GM21367 (cell line): ENCODE data around the gene PCDHGA11.
"Not testable (repeated sequence)": the region's sequence is repeated elsewhere in the genome, so short reads cannot be mapped to it uniquely, and the experiment has no call there.

ENCODE experiments used
- ATAC-seq: cut with Tn5 transposase; IDR thresholded peaks from one replicate; pipeline ENCODE4 v1.9.1; 2021; ENCODE audit not compliant: unreplicated experiment

Gene PCDHGA11

DNA sequence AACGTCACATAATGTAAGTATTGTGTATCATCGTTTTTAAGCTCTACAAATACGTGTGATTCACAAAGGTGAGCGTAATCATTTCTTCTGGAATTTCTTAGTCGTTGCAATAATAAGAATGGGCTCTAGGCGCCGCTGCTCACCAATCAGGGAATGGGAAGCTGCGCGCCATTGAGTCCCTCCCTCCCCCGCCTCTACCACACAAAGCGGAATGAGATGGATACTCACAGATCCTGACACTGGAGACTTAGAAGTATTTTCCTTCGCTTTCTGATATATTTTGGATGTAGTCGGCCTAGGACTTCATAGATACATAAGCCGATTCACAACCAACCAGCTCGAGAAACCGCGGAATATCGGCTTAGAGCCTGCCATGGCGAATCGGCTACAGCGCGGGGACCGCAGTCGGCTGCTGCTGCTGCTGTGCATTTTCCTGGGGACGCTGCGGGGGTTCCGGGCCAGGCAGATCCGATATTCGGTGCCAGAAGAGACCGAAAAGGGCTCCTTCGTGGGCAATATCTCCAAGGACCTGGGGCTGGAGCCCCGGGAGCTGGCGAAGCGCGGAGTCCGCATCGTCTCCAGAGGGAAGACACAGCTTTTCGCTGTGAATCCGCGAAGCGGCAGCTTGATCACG lies at the start of gene PCDHGA11:
Gene PCDHGA11 (plus strand): TSS at position 197 of the 634 bp plus-strand sequence. CDS start 177 bp downstream, at position 374.
- ATAC-seq = peak; percentile 52

DNA sequence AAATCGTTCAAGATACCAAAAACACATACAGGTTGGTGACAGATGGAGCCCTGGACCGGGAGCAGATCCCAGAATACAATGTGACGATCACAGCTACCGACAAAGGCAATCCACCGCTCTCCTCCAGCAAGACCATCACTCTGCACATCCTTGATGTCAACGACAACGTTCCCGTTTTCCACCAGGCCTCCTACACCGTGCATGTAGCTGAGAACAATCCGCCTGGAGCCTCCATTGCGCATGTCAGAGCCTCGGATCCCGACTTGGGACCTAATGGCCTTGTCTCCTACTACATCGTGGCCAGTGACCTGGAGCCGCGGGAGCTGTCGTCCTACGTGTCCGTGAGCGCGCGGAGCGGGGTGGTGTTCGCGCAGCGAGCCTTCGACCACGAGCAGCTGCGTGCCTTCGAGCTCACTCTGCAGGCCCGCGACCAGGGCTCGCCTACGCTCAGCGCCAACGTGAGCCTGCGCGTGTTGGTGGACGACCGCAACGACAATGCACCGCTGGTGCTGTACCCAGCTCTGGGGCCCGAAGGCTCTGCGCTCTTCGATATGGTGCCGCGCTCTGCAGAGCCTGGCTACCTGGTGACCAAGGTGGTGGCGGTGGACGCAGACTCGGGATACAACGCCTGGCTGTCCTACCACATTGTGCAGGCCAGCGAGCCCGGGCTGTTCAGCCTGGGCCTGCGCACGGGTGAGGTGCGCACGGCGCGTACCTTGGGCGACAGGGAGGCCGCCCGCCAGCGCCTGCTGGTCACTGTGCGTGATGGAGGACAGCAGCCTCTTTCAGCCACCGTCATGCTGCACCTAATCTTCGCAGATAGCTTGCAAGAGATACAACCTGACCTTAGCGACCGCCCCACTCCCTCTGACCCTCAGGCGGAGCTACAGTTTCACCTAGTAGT lies 49.0 kb upstream of the PCDHGA11 start:
- ATAC-seq = no peak

- no peak for ATAC-seq
These were observed 47.1 kb upstream of the PCDHGA11 start, which contains the start of gene PCDHGA6 for GRCh38 chr5:141373673-141374317. Gene PCDHGA6, plus strand, starts transcription at chr5:141373891. Its CDS starts 193 bp downstream, at chr5:141374084.

DNA sequence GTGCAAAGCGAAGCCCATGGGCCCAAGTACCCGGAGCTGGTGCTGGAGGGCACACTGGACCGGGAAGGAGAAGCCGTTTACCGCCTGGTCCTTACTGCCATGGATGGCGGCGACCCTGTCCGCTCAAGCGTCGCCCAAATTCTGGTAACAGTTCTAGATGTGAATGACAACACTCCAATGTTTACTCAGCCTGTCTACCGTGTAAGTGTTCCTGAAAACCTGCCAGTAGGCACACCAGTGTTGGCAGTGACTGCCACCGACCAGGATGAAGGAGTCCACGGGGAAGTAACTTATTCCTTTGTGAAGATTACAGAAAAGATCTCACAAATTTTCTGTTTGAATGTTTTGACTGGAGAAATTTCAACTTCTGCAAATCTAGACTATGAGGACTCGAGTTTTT lies 46.2 kb upstream of the PCDHGA11 start:
- ATAC-seq = no peak

GRCh38 chr5:141375444-141376155 lies 45.3 kb upstream of the PCDHGA11 start:
- not testable (repeated sequence) for ATAC-seq

DNA sequence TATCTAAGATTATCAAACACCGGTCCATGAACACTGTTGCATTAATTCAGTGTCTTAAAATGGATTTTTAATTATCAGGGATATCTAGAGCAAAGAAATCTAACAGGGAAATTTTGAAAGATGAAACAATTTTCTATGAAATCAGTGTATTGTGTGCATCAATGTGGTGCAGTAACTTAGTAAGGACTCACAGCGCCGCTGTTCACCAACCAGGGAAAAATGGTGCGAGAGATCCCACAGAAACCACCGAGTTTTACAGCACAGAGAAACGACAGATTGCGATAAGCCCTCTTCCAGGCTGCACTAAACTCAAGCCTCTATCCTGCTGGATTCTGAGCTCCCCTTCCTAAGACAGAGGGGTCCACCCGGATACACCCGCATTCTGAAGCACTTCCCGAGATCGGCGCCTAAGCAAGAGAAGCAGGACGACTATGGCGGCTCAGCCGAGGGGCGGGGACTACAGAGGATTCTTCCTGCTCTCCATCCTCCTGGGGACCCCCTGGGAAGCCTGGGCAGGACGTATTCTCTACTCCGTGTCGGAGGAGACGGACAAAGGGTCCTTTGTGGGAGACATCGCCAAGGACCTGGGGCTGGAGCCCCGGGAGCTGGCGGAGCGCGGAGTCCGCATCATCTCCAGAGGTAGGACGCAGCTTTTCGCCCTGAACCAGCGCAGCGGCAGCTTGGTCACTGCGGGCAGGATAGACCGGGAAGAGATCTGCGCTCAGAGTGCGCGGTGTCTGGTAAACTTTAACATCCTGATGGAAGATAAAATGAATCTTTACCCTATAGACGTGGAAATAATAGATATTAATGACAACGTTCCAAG lies 38.2 kb upstream of the PCDHGA11 start, which contains the start of gene PCDHGA7:
Gene PCDHGA7 (plus strand): TSS at position 274 of the 826 bp plus-strand sequence. CDS start 158 bp downstream, at position 432.
- no peak for ATAC-seq

- no peak for ATAC-seq
These were observed 37.5 kb upstream of the PCDHGA11 start for GRCh38 chr5:141383345-141383744.

DNA sequence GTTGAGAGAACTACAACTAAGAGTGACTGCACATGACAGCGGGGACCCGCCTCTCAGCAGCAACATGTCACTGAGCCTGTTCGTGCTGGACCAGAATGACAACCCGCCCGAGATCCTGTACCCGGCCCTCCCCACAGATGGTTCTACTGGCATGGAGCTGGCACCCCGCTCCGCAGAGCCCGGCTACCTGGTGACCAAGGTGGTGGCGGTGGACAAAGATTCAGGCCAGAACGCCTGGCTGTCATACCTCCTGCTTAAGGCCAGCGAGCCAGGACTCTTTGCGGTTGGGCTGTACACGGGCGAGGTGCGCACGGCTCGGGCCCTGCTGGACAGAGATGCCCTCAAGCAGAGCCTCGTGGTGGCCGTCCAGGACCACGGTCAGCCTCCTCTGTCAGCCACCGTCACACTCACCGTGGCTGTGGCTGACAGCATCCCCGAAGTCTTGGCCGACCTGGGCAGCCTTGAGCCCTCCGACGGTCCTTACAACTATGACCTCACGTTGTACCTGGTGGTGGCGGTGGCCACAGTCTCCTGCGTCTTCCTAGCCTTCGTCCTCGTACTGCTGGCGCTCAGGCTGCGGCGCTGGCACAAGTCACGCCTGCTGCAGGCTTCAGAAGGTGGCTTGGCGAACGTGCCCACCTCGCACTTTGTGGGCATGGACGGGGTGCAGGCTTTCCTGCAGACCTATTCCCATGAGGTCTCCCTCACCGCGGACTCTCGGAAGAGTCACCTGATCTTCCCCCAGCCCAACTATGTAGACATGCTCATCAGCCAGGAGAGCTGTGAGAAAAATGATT lies 36.2 kb upstream of the PCDHGA11 start:
- ATAC-seq = no peak

DNA sequence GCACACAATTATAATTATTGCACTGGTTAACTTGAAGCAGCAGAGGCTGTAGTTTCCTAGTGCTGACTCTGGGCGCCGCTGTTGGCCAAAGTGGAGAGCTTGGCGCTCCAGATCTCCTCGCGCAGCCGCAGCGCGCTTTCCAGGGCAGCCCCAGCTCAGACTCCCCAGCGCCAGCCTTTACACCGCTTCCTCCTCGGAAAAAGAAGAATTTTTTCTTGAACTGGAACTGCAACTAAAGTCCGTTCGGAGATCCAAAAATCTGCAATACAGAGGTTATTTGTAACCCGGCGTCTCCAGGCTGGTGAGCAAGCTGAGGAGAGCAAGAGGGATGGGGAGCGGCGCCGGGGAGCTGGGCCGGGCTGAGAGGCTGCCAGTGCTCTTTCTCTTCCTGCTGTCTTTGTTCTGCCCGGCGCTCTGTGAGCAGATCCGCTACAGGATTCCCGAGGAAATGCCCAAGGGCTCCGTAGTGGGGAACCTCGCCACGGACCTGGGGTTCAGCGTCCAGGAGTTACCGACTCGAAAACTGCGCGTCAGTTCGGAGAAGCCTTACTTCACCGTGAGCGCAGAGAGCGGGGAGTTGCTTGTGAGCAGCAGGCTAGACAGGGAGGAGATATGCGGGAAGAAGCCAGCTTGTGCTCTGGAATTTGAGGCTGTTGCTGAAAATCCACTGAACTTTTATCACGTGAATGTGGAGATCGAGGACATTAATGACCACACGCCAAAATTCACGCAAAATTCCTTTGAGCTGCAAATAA lies 33.1 kb upstream of the PCDHGA11 start, which contains the start of gene PCDHGB4:
Gene PCDHGB4 (plus strand): TSS at position 142 of the 755 bp plus-strand sequence. CDS start 187 bp downstream, at position 329.
- not testable (repeated sequence) for ATAC-seq

- ATAC-seq = no peak
These were observed 32.2 kb upstream of the PCDHGA11 start for GRCh38 chr5:141388661-141389060.

DNA sequence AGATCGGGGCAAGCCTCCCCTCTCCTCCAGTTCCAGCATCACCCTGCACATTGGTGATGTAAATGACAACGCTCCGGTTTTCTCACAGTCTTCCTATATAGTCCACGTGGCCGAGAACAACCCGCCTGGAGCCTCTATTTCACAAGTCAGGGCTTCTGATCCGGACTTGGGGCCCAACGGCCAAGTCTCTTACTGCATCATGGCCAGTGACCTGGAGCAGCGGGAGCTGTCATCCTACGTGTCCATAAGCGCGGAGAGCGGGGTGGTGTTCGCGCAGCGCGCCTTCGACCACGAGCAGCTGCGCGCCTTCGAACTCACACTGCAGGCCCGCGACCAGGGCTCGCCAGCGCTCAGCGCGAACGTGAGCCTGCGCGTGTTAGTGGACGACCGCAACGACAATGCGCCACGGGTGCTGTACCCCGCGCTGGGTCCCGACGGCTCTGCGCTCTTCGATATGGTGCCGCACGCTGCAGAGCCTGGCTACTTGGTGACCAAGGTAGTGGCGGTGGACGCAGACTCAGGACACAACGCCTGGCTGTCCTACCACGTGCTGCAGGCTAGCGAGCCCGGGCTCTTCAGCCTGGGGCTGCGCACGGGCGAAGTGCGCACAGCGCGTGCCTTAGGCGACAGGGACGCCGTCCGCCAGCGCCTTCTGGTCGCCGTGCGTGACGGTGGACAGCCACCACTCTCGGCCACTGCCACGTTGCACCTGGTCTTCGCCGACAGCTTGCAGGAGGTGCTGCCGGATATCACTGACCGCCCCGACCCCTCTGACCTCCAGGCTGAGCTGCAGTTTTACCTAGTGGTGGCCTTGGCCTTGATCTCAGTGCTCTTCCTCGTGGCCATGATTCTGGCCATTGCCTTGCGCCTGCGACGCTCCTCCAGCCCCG lies 31.5 kb upstream of the PCDHGA11 start:
- no peak for ATAC-seq

- ATAC-seq = no peak
These were observed 28.2 kb upstream of the PCDHGA11 start, which contains the start of gene PCDHGA8 for GRCh38 chr5:141392429-141393198. Gene PCDHGA8, plus strand, starts transcription at chr5:141392633. Its CDS starts 181 bp downstream, at chr5:141392814.

GRCh38 chr5:141393267-141393666 lies 27.6 kb upstream of the PCDHGA11 start:
- no peak for ATAC-seq

GRCh38 chr5:141394401-141395187 lies 26.3 kb upstream of the PCDHGA11 start:
- ATAC-seq = not testable (repeated sequence)

DNA sequence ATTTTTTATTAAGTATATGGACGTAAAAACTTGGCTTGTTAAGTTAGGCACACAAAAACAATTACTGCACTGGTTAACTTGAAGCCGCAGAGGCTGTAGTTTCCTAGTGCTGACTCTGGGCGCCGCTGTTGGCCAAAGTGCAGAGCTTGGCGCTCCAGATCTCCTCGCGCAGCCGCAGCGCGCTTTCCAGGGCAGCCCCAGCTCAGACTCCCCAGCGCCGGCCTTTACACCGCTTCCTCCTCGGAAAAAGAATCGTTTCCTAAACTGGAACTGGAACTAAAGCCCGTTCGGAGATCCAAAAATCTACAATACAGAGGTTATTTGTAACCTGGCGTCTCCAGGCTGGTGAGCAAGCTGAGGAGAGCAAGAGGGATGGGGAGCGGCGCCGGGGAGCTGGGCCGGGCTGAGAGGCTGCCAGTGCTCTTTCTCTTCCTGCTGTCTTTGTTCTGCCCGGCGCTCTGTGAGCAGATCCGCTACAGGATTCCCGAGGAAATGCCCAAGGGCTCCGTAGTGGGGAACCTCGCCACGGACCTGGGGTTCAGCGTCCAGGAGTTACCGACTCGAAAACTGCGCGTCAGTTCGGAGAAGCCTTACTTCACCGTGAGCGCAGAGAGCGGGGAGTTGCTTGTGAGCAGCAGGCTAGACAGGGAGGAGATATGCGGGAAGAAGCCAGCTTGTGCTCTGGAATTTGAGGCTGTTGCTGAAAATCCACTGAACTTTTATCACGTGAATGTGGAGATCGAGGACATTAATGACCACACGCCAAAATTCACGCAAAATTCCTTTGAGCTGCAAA lies 22.9 kb upstream of the PCDHGA11 start, which contains the start of gene PCDHGB5:
Gene PCDHGB5 (plus strand): TSS at position 192 of the 796 bp plus-strand sequence. CDS start 181 bp downstream, at position 373.
- peak; percentile 47 for ATAC-seq
